Central memory CD4-positive, alpha-beta T cell (primary cell): Measurements from ENCODE around the gene ARHGEF39.

Experiments used
- DNase-seq: peaks from one replicate; pipeline ENCODE4 v3.0.0; 2022
- total RNA-seq, 3 experiments: gene quantifications; one replicate each; lab custom pipeline; 2026; lab: John Stamatoyannopoulos, UW

The ARHGEF39 gene, protein sequence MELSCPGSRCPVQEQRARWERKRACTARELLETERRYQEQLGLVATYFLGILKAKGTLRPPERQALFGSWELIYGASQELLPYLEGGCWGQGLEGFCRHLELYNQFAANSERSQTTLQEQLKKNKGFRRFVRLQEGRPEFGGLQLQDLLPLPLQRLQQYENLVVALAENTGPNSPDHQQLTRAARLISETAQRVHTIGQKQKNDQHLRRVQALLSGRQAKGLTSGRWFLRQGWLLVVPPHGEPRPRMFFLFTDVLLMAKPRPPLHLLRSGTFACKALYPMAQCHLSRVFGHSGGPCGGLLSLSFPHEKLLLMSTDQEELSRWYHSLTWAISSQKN
- 0 to 1.4 (median 0.74) reads per million in 3 experiments for total RNA-seq

DNA sequence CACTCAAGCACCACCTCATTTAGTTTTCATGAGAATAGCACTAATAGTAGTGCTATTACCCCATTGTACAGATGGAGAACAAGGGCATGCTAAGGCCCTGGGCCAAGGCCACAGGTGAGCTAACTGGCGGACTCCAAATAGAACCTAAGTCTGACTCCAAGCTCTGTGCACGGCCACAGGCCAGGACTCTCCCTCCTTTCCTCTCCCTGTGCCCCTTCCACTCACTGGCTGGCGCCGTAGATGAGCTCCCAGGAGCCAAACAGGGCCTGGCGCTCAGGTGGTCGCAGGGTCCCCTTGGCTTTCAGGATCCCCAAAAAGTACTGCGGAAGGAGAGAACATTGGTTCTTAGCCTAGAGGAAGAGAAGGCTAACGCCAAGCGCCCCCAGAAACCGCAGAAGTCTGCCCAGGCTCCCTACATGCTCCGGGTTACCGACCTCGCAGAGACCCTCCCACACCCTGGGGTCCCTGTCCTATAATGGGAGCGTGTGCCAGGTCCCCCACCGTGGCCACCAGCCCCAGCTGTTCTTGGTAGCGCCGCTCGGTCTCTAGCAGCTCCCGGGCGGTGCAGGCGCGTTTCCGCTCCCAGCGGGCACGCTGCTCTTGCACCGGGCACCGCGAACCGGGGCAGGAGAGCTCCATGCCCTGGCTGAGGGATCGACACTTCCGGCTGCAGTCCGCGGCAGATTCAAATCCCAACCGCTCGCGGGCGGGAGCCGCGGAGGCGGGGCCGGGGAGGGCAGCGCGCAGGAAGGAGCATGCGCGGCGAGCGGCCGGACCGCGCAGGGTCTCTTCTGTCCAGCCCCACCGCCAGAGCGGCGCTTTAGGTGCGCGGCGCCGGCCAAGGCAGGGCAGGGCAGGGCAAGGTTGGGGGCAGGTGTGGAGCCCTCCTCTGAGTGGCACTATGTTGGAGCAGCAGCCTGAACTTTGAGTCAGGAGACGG is at the start of gene ARHGEF39:
Gene ARHGEF39 (minus strand): TSS at position 665 of the 940 bp plus-strand sequence. CDS start 26 bp downstream, at position 639.
- peak; percentile 68 for DNase-seq

DNA sequence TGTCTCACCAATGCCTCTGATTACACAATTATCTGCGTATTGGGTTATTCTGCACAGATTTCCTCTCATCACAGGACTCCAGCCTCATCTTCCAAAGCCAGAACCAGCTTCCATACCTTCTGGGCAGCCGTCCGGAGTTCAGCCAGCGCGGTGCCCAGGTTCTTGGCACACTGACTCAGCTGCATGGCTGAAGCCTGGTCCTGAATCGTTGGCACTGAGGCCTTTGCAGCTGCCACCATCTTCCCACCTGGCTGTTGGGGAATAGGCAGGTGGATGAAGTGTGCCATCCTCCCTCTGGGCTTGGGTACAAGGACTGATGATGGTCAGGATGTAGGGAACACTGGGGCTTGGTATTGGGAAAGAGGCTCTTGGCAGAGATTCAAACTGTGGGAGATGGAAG is 49.1 kb upstream of the ARHGEF39 start:
- no peak for DNase-seq

DNA sequence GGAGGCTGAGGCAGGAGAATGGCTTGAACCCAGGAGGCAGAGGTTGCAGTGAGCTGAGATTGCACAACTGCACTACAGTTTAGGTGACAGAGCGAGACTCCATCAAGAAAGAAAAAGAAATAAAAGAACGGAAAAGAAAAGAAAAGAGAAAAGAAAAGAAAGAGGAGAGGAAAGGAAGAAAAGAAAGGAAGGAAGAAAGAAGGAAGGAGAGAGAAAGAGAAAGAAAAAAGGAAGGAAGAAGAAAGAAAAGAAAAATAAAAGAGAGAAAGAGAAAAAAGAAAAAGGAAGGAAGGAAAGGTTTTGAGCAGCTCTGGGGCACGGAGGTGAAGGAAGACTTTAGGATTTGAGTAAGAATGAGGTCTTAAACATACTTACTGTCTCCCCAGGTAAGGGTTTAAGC is 48.6 kb upstream of the ARHGEF39 start:
- no peak for DNase-seq

DNA sequence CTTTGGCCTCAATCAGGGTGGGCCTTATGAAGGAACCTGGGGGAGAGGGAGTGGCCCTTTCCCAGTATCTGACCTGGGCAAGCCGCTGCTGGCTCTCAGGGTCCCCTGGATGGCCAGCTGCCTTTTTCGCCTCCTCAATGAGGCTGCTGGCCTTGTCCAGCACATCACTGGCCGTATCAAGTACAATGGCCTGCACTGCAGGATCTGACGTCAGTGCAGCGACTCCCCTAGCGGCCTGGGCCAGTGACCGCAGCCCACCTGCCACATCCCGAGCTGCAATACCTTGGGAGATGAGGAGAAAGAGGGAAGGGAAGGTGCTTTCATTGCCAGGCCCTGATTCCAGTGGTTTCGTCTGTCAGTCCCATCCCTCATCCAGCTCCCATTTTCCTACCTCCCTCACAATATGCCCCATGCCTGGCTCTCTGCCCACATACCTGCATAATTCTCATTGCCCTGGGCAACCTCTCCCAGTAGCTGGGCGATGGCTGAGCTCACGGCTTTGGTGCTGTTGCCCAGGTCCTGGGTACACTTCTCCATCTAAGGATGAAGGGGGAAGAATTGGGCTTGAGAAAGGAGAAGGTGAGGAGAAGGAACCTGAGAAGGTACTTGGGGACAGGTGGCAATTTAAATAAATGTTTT is 47.9 kb upstream of the ARHGEF39 start:
- DNase-seq, result no peak

DNA sequence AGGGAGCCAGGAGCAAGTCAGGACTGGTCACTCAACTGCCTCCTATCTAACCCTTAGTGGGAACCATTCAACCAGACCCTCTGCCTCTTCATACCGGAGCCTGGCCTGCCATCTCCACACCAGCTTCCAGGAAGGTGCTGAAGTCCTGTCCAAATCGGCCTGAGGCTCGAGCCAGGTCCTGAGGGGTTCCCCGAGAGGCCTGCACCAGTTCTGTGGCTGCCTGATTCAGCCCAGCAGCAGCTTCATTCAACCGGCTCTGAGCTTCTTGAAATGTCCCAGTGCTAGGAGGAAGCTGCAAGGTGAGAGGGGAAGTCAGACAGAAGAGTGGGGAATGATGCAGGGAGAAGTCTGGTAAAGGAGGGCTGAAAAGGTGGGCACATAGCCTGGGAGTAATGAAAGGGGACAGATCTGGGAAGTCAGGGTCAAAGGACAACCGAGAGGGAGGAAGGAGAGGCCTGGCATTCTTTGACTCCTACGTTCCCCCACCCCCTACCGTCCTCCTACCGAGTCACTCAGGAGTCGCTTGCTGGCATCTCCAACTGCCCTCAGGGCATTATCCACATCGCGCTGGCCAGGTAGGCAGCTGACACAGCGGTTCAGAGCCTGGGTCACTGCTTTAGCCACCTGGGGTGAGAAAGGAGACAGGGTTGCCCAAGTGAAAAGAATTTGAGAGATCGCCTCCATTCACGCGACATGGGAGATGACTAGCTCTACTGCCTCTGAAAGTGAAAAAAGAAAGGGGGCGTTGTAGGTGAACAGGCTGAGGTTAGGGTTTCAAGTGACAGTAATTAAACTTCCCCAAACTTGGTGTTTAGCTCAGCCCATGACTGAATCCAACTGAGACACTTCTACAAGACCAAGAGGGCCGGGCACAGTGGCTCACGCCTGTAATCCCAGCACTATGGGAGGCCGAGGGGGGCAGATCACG is 46.8 kb upstream of the ARHGEF39 start:
- no peak for DNase-seq

DNA sequence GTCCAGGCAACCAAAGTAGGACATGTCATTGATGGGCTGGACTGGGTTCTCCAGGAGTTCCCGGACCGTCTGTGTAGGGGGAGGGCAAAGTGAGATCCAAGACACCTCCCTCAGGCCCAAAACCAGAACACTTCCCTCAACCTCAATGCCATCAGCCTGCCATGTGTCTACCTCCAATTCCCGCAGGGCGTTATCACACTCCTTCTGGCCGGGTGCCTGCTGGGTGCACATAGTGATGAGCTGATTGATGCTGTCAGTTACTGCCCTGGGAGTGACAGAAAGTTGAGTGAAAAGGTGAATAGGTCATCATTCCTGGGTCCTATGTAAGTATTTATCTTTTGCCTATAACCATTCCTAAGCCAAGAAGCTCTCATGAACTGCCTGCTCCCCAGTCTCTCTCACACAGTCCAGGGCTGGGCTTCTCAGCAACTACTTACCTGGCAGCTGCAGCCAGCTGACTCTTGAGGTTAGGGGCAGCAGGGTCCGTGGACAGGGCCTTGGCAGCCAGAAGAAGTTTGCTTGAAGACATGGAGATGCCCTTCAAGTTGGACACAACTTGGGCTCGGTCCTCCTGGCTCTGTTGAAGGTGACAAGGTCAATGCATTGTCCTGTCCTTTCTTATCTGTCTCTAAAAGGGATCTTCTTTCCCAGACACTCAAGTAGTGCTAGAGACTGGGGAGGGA is 46.0 kb upstream of the ARHGEF39 start:
- DNase-seq, result no peak

DNA sequence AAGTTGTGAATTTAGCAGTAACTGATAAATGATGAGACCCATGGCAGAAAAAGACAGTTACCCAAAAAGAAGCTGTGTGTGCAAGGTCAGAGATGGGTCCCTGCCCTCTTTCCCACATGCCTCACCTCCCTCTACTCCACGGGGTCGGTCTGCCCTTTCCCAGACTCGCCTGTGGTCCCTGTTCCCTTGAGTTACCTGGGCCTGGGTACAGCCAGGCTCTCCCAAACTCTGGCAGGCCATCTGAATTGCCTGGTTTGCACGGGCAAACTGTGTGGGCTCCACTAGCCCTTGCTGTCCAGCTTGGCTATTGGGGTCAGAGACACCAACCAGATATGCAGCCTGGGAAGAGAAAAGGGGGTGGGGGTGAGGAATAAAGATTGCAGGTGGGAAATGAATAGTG is 43.2 kb upstream of the ARHGEF39 start:
- no peak for DNase-seq

DNA sequence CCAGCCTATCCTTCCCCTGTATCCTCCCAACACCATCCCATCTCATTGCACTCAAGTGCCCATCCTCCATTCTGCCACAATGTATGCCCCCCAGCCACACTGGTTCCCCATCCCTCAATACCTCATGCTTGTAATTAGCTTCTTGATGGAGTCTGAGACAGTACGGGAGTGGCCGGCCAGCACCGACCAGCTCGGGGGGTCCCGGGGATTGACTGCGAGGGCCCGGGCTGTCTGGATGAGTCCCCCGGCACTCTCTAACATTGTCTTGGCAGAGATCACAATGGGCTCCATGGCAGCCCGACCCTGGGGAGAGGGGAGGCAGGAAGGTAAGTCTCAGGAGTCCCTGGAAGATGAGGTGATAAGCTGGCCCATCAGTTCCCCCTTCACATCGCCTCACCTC is 42.0 kb upstream of the ARHGEF39 start:
- no peak for DNase-seq

DNA sequence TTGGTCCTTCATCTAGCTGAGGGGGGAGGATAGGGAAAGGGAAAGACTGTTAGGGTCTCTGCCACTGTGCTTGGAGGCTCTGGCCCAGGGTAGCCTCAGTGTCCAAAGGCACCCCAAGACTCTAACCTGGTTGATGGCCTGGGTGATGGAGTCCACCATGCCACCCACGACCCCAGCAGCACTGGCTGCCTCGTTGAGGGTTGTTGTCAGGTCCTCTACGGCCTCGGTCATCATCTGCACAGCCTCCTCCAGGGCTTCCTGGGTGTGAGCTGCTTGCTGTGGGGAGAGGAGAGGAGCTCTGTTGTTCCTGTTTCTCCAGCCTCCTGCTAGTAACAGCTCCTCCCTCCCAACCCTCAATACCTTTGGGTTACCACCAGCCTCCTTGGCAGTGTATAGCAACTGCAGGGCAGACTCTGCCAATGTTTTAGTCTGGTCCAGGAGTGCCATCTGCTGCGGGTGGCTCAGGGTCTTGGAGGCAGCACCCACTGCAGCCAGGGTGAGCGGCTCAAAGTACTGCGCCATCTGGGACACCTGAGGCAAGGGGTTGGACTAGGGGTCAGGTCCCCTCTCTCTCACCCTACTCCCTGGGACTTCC is 40.9 kb upstream of the ARHGEF39 start:
- DNase-seq, result no peak

DNA sequence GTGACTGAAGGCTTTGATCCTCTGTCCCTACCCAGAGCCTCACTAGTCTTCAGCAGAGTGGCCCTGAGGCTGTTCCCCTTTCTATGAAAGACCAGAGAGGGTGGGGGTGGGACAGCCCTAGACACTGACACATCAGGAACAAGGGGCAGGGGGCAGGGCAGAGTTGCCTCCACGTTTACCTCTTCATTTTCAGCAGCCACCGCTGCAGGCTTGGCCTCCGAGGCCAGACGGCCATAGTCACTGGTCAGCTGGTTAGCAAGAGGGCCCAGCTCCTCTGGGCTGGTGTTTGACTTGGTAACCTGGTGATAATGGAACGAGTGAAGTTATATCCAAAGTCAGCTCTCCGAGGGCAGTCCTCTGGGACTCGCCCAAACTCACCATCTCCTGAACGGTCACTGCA is 40.4 kb upstream of the ARHGEF39 start:
- DNase-seq, result no peak

DNA sequence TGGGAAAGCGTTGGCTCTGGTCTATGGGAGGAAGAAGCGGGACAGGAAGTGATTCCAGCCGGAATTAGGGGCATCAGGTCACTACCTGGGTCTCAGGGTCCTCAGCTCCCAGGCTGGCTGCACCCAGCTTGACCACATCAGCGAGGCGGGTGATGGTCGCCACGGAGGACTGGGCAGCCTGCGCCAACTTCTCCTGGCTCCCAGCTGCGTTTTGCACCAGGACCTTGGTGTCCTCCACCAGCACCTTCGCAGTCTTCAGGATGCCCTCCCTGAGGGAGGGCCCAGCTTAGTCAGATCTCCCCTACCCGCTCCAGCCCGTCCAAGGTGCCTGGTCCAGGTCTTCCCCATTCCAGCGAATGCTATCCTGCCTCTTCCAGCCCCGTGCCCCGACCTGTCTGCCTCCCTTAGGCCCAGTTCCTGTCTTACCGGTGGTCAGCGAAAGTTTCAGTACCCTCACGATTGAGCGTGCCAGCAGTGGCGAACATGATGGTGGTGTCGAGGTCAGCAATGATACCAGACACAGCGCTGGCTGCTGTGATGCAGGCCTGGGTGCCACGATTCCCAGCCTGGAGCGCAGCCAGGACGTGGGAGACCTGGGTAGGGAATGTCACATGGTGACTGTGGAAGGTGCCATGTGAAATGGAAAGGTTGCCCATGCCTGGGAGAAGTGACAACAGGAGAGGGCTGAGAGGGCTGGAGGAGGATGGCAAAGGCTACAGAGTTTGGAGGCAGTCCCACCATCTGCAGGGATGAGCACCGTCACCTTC is 39.1 kb upstream of the ARHGEF39 start:
- no peak for DNase-seq

DNA sequence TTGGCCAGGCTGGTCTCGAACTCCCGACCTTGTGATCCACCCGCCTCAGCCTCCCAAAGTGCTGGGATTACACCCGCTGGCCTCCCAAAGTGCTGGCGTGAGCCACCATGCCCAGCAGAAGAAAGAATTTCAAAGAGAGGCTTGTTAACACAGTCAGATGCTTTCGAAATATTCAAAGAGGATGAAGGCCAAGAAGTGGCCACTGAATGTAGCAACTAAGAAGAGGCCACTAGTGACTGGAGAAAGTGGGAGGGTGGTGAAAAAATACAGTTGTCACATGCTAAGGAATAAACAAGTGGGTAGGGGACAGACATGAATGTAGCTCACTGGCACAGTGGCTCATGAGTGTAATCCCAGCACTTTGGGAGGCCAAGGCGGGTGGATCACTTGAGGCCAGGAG is 37.7 kb upstream of the ARHGEF39 start:
- no peak for DNase-seq

DNA sequence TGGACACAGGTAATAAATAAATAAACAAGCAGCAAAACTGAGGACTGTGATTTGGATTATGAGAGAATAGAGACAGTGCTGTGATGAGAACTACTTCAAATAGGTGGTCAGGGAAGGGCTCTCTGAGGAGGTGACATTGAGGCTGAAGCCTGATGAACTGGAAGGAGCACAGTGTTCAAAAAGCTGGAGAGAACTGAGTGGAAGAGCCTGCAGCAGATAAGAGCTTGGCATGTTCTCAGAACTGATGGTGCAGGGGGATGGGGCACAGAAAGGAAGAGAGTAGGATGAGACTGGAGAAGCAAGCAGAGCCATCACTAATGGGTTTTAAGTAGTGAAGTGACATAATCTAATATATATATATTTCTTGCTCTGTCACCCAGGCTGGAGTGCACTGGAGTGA is 35.9 kb upstream of the ARHGEF39 start:
- no peak for DNase-seq

DNA sequence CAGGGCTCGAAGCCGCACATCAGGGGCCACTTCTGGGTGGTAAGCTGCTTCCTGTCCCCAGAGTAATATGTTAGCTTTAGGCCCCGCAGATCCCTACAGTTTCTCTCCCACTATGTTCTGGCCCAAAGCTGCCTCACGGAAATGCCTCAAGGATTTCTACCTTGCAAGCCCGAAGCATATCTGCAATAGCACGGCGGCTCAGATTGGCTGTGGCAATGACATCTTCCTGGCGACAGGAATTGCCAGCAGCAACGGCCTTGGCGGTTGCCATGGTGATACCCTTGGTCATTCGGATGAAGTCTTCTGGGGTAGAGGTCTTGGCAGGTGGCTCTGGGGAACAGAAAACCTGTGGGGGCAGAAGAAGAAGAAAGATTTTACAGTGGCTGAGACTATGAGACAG is 35.0 kb upstream of the ARHGEF39 start:
- no peak for DNase-seq

DNA sequence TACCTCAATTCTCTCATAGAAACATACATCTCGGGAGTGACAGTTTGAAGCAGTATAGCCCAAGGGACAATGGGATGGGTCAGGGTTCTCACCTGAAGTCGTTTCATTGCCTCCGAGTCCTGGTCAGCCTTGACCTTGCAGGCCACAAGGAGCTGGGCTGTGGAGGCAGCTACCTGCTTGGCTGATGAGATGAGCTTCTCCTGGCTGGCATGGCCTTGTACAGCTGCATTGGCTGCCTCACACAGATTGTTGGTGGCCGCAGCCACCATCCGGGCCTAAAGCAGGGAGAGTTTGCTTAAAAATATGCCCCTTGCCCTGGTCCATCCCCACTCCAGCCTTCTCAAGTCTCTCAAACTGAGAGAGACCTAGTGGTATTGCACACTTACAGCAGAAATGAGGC is 33.2 kb upstream of the ARHGEF39 start:
- DNase-seq, result no peak

DNA sequence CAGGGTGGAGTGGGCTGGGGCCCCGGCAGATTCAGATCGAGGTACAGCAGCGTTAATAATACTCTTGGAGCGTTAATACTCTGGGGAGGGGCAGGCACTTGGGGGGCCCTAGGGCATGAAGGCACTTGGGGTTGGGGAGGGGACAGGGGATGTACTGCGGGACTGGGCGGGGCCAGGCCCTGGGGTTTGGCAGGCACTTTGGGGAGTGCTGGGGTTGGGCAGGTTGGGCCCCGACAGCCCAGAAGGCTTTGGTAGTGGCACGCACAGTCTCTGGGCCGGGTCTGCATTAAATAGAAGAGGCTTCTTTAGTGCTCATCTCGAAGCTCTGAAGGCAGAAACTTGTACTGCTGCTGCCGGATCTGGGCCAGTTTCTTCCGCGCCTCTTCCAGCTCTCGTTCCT is 32.5 kb upstream of the ARHGEF39 start:
- no peak for DNase-seq

DNA sequence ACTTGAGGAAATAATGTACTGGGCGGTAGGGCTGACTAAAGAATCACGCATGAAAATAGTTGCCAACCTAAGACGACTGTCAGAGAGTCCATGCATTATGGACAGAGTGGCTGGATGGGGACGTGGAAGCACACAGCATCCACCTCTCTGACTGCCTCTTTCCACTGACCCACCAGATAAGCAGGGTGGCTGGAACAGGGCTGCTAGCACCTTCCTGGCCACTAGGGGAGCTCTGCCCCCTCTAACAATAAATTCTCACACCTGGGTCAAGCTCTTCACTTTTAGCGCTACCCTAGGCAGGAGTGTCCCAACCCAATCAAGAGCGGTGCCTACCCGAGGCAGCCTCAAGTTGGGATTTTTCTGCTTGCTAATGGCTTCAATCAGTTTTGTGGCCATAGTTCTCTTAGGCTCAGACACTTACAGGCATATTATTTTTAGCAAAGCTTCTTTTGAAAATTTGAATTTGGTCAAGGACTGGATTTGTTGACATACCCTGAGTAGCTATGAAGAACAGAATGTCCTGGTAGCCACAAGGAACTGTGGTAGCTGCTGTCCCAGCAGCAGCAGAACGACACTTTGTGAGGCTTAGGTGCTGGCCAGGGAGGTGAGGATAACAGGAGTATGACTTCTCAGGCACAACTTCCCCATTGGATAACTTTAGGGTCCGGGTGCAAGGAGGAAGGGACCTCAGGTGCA is 31.7 kb upstream of the ARHGEF39 start:
- peak; percentile 43 for DNase-seq

DNA sequence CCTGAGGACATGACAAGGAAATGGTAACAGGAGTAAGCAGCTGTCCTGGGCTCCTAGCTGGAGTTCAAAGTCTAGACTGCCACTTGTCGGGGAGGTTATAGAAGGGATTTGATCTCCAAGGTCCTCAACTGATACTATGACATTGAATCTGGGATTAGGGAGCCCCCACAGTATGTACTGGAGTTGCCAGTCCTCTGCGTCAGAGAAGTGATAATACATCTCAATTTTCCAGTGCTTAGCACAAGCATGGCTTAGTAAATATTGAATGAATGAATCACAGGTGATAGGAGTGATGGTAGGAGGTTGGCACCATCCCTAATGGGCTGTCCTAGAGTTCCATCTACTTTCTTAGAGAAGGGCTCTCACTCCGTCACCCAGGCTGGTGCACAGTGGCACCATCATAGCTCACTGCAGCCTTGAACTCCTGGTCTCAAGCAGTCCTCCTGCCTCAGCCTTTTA is 31.0 kb upstream of the ARHGEF39 start:
- DNase-seq, result no peak

DNA sequence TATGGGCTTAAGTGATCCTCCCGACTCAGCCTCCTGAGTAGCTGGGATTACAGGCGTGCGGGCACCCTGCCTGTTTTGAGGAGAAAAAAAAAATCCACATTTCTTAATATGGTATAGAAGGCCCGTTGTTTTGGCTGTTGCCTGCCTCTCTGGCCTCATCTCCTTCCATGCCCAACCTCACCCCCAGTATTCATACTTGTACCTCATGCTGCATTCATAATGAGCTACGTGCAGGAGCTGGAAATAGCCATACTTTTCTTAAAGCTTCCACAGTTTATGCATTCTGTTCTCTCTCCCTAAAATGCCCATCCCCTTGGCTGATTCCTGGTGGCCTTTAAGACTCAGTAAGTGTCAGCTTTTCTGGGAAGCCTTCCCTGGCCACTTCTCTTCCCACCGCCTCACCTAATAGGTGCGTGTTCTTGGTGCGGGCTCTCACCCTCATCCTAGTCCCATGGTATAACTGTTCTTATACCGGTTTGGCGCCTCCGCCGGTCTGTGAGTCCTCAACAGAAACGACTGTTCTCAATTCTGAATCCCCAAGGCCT is 26.8 kb upstream of the ARHGEF39 start:
- no peak for DNase-seq

DNA sequence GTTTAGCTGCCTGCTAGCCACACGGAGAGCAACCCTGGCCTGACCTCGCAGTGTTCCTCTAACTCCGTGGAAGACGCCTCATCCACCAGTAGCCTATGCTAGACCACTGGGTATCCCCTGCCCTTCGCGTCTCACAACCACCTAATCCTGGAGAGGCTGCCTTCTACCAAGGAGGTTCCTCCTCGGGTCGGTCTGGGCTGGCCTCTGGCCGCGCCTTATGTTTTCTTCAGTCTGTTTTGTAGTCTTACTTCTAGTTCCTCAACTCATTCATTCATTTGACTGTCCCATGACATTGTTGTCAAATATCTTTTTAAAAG is 26.3 kb upstream of the ARHGEF39 start:
- DNase-seq, result no peak
